Forelimb muscle (tissue), 1 donor: ENCODE data around the gene CASP8AP2. TPM values are rescaled to one million over a fixed set of nuclear protein-coding genes. Genes with fewer than 3 reads are reported as not detected.
"Not testable (repeated sequence)": the region's sequence is repeated elsewhere in the genome, so short reads cannot be mapped to it uniquely, and the experiment has no call there.

Experiments
- DNase-seq: peaks from one replicate; pipeline ENCODE4 v3.0.0-alpha.2; 2013; ENCODE audit warnings: low read depth
- polyA plus RNA-seq: library from polyadenylated mRNA; unstranded; fragments of 120-200 nt; gene quantifications from one replicate; pipeline ENCODE4 v1.2.1, GENCODE V29; 2013; ENCODE audit not compliant: insufficient read length

Gene CASP8AP2
- polyA plus RNA-seq, result 12.5 TPM

DNA sequence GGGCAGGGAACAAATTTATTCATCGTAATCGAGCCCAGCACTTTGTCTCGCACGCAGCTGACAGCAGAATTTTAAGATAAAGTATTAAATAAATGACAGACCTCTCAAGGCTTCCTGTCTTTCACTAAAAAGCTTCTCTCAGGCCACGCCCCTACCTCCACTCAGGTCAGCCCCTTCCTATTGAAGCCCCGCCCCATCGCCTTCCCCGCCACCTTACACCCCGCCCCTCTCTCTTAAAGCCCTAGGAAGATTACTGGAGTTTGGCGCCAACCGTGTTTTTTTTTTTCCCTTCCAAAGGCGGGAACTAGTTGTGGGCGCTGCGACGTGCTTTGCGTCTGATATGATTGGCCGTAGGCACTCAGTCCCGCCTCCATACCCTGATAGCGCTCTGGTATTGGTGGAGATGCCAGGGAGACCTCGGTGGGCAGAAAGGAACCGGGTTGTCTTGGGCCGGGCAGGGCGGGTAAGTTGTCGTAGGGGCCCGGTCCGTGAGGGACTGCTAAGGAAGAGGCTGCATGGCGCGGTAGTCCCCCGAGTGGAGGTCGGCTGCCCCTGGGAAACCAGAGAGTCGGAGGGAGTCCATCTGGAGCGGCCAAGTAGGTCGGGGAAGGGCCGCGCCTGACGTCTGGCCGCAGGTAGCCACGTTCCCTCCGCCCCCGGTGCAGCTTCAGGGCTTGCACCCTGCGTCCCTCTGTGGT is at the start of gene CASP8AP2:
Gene CASP8AP2, plus strand, starts transcription at position 409 of the 698 bp plus-strand sequence.
- peak; percentile 96 for DNase-seq

DNA sequence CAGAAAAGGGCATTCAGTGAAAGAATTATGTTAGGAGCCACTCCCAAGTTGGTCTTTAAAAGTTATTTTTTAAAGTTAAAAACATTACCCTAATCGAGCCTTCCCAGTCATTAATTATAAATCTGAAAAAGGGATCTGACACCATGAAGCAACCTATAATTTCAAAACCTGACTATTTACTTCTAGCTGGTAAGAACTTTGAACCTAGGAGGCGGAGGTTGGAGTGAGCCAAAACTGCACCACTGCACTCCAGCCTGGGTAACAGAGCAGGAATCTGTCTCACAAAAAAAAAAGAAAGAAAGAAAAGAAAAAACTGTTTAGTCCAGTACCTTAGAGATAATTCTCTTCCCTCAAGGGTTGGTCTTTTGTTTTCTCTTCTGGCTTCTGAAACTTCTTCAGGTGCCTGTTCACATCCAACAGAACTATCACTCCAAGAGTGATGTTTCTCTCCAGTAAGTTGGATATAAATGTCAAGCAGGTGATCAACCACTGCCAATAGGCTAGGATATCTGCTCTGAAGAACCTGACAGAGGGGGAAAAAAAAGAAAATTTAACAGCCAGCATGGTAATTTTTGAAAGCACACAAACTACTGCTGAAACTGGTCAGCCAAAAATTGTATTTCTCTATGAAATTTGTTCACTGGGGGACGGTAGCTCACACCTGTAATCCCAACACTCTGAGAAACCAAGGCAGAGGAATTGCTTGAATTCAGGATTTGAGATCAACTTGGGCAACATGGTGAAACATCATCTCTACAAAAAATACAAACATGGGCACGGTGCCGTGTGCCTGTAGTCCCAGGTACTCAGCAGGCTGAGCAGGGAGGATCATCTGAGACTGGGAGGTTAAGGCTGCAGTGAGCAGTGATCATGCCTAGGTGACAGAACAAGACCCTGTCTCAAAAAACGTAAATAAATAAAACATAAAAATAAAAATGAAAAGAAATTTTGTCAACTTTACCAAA is 48.3 kb upstream of the CASP8AP2 start:
- DNase-seq, result no peak

DNA sequence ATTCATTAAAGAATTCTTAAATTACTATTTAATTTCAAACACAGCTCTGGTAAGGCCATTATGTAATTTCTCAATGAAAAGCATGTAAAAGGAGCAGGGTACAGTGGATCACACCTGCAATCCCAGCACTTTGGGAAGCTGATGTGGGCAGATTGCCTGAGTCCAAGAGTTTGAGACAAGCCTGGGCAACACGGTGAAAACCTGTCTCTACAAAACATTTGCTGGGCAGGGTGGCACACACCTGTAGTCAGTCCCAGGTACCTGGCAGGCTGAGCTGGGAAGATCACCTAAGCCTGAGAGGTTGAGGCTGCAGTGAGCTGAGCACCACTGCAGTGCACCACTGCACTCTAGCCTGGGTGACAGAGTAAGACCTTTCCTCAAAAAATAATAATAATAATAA is 47.5 kb upstream of the CASP8AP2 start:
- DNase-seq, result no peak

DNA sequence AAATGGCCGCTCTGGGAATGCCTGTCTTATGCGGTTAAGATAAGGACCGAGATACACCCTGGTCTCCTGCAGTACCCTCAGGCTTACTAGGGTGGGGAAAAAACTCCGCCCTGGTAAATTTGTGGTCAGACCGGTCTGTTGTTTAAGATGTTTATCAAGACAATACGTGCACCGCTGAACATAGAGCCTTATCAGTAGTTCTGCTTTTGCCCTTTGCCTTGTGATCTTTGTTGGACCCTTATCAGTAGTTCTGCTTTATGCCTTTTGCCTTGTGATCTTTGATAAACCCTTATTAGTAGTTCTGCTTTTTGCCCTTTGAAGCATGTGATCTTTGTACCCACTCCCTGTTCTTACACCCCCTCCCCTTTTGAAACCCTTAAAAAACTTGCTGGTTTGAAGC is 46.4 kb upstream of the CASP8AP2 start:
- DNase-seq, result not testable (repeated sequence)

DNA sequence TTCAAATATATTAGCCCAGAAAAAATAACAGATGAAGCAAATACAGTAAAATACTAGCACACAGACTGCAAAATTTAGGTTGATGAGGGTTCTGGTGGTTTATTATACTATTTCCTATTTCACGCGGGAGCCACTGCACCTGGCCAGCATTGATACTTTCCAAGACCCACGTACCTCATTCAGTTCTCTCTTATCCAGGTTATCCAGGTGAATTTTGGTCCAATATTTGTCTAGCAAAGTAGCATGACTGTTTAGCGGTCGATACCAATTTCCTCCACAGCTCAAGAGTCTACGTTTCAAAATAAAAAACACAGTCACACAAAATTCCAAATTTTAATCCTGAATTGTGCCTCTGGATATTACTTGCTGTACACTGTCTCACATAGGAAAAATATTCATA is 44.8 kb upstream of the CASP8AP2 start:
- no peak for DNase-seq

DNA sequence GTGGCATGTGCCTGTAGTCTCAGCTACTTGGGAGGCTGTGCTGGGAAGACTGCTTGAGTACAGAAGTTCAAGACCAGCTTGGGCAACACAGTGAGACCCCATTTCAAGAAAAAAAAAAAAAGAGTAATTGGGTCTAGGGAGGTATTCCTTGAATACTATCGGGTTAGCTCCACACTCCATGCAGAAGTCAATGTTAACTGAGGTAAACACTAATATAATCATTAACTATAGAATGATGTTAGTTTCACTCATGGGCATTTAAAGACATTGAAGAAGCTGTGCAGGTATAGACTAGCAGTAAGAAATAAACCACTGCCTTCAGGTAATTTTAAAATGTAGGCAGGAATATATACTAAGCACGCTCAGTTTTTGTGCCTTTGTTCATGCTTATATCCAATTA is 42.7 kb upstream of the CASP8AP2 start:
- no peak for DNase-seq

DNA sequence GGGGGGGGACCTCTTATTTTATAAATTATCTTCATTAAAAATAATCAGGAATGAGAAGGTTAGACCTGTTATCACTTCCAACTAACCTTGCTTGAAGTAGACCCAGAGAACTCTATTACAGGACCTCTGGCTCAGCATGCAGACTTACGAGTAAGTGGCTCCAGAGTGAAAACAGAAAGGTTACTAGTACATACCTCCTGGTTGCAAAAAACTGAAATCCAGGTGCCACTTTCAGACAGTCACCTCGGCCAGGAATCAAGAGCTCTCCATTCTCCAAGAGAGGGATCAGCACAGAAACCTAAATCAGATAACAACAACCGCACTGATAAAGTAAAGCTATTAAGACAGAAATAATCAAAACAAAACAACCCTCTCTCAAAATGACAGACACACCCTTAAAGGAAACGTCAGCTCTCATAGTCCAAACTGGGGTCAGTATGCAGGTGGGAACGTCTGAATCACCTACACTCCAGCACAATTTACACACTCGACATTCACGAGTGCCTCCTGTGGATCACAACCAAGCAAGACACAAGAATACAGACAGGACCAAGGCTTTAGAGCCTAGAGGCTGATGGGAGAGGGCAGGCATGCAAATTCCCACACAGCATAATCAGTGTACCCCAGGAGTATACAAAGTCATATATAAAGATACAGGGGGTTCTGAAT is 41.9 kb upstream of the CASP8AP2 start:
- no peak for DNase-seq

DNA sequence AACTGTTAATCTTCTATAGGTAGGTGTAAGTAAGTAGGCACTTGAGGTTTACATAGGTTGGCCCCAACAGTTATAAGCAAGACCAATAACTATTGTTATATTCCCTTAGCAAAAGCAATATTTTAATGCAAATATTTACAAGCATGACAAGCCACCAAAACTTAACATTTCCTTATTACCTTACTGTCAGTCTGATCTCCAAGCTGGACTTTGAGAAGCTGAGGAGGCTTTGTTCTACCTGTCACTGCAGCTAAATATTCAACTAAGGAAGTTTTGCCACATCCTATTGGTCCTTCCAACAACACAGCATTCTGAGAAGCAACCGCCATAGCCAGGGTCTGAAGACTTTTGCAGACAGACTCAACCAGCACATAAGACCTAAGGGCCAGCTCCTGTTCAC is 39.7 kb upstream of the CASP8AP2 start:
- no peak for DNase-seq

DNA sequence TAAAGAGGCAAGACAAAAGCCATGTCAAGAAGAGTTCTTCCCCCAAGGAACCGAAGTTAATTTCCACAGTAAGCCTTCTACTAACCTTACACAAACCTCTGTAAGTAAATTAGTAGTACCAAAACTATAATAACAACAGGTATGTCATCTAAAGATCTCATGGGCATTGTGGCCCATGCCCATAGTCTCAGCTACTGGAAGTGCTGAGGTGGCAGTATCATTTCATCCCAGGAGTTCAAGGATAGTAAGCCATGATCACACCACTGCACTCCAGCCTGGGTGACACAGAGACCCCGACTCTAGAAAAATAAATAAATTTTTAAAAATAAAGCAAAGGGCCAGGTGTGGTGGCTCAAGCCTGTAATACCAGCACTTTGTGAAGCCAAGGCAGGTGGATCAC is 39.3 kb upstream of the CASP8AP2 start:
- DNase-seq, result no peak

DNA sequence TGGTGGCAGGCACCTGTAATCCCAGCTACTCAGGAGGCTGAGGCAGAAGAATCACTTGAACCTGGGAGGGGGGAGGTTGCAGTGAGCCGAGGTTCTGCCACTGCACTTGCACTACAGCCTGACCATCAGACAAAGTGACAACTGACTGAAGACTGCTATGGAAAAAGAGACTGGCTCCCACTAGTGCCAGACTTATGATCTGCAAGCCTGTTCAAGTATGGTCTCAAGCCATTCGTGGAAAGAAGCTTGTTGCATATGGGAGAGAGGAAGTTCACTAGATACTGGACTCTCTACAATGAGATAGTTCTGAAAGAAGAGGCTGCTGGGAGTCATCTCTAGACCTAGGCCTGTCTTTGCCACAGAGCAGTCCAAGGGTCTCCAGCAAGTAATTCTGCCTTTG is 36.8 kb upstream of the CASP8AP2 start:
- no peak for DNase-seq

DNA sequence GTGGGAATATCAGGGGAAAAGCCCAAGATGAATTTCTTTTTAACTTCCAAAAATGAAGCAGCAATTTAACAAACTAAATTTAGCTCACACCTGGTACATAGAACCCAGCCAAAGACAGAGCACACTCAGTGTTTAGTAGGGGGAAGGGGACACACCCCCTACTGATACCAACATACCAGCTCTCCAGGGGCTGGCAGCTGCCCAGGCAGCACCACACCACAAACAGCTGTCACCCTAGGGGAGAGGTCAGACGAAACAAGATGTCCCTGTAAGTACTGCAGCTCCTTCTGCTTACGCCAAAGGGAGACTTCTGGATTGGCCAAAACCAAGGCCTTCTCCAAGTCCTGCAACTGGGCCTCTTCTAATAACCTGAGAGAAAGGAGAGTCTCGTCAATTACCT is 36.1 kb upstream of the CASP8AP2 start:
- no peak for DNase-seq

DNA sequence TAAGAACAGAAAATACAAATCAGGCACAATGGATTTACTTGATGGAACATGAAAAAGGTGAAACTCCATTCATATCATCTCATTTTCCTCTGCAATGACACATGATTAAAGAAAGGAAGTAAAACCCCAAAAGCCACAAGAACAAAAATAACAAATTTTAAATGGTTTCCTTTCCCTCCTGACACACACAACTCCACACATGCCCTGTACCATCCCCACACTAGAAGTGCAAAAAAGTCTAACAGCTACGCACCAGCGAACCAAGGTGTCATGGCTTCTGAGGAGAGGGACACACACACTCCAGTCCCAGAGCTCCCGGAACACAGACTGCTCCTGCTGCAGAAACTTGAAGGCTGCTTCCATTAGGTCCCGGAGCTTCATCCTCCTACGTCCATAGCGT is 35.4 kb upstream of the CASP8AP2 start:
- DNase-seq, result no peak

DNA sequence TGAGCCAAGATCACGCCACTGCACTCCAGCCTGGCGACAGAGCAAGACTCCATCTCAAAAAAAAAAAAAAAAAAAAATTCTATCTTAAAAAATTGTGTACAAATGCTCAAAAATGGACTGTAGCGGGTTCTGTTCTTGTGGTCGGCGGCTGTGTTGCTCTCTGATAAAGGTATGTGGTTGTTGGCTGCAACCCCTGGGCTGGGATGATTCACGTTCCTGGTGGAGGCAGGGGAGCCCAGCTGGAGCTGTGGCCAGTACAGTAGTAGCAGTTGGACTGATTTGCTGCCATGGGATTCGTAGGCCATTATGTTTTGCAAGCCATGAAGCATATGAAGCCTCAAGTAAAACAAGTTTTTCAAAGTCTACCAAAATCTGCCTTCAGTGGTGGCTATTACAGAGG is 32.4 kb upstream of the CASP8AP2 start:
- DNase-seq, result no peak

DNA sequence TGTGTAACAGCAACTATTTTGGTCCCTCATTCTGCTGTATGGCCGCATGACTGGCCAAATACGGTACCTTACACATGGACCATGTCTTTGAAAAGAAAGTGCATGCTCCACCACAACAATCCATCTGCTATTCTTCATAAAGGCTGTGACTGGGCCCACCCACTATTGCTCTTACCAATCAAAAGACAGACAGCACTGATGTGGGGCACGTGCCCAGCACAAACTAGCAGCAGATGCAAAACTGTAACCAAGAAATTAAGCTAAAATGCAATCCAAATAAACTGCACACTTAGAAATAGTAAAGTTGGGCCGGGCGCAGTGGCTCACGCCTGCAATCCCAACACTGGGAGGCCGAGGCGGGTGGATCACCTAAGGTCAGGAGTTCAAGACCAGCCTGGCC is 30.6 kb upstream of the CASP8AP2 start:
- DNase-seq, result no peak

DNA sequence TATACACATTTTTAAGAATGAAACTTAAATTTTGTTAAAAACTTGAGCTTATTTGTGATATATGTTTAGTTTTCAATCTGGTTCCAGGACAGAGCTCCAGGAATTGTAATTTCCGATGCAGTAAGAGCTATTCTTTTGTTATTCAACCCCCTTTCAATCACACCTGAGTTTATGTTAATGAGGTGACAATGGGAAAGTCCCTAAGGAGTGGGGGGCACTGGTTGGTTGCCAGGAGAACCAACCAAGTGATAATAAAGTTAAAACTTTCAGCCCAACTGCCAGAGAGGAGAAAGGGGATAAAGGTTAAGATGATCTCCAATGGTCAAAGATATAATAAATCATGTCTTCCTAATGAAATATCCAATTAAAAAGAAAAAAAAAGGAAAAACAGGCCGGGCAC is 29.9 kb upstream of the CASP8AP2 start:
- no peak for DNase-seq

DNA sequence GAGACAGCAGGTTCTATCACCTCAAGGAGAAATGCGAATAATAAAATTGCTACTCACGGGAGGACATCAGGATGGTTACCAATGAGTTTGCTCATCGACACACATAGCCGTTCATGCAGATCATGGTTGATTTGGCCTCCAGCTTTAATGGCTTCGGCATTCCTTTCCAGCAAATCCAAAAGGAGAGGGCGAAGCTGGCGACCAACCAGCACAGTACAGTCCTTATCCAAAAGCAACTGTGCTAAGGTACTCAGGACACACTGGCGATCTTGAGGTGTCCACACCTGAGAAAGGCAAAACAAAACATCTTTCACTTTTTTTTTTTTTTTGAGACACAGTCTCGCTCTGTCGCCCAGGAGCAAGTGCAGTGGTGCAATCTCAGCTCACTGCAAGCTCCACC is 26.4 kb upstream of the CASP8AP2 start:
- DNase-seq, result no peak

DNA sequence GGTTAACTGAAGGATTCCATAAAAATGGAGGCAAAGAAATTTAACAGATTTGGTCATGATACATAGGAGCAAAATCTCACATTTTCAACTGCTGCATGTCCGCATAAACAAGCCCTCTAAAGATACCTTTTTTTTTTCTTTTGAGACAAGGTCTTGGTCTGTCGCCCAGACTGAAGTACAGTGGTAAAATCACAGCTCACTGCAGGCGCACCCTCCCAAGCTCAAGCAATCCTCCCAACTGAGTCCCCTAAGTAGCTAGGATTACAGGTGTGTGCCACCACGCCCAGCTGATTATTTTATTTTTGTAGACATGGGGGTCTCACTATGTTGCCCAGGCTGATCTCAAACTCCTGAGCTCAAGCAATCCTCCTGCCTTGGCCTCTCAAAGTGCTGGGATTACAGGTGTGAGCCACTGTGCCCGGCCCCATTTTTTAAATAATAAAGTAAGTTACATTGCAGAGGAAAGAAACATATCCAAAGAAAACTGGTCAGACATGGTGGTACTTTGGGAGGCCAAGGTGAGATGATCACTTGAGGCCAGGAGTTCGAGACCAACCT is 23.8 kb upstream of the CASP8AP2 start:
- DNase-seq, result no peak

DNA sequence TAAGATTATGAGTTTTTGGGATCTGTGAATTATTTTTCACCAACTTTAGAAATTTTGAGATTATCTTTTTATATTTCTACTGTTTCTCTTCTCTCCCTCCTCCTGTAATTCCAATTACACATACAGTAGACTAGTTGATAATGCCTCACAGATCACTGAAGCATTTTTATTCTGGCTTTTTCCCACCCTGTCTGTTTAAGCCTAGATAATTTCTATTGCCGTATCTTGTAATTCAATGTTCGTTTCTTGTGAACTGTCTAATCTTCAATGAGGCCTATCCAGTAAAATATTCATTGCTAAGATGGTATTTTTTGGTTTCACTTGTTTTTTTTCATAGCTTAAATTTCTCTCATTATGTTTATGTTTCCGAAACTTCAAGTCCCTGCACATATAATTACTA is 22.1 kb upstream of the CASP8AP2 start:
- DNase-seq, result no peak

DNA sequence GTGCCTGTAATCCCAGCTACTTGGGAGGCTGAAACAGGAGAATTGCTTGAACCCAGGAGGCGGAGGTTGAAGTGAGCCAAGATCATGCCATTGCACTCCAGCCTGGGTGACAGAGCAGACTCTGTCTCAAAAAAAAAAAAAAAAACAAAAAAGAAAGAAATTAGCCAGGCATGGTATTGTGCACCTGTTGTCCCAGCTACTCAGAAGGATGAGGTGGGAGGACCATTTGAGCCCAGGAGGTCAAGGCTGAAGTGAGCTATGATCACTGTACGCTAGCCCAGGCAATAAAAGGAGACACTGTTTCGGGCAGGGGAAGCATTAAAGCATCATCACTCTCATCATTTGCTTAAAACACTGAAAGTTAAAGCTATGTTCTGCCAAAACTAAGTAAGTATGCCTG is 16.3 kb upstream of the CASP8AP2 start:
- not testable (repeated sequence) for DNase-seq

DNA sequence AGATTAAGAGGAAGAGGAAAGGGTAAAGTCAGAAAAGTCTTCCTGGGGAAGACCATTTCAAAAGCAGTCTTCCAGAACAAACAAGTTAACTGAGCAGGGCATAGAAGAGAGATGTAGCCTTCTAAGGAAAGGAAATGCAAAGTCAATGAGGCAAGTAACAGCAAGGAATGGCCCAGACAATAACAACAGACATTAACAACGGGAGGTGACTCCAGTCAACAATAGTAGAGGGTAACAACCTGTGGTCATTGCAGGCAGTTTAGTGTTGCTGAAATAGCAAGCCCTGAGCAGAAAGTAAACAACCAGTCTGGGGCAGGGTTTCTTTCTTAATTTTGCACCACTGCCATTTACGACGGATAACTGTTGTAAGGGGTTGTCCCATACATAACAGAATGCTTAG is 12.2 kb upstream of the CASP8AP2 start:
- no peak for DNase-seq

DNA sequence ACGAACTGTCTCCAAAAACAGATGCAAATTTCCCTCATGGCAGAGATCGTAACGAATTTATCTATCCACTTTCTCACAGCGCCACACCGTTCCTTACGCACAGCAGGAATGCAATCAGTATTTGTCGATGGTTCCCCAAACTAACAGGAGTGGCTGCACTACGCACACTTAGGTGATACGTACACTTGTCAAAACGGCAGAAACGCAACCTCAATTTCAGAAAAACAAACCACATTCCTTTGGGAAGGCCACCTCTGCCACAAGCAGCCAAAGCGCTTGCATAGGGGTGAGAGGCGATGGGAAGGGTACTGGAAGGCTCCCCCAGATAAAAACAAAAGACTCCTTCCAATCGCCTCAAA is 10.7 kb upstream of the CASP8AP2 start:
- no peak for DNase-seq
